Chondrocyte (in vitro differentiated cells): ENCODE data around the gene SLC24A1. TPM values are rescaled to one million over a fixed set of nuclear protein-coding genes. Genes with fewer than 3 reads are reported as not detected.
"Not testable (repeated sequence)": the region's sequence is repeated elsewhere in the genome, so short reads cannot be mapped to it uniquely, and the experiment has no call there.

Experiments
- DNase-seq: peaks from one replicate; pipeline ENCODE4 v3.0.0; 2021; ENCODE audit warnings: mixed read lengths, low spot score
- H3K27ac Mint-ChIP-seq: one replicate; pipeline ENCODE4 v1.8.0; 2021; ENCODE audit warnings: mild to moderate bottlenecking, moderate library complexity, mixed read lengths; ENCODE audit not compliant: unreplicated experiment
- H3K27me3 Mint-ChIP-seq: 2 replicates; pipeline ENCODE4 v1.8.0; 2021; ENCODE audit warnings: low read depth, mixed read lengths
- H3K36me3 Mint-ChIP-seq: 2 replicates; pipeline ENCODE4 v1.8.0; 2021; ENCODE audit warnings: low read depth, mixed read lengths
- H3K4me1 Mint-ChIP-seq: 2 replicates; pipeline ENCODE4 v1.8.0; 2021; ENCODE audit warnings: low read depth, mild to moderate bottlenecking, mixed read lengths
- H3K4me3 Mint-ChIP-seq: one replicate; pipeline ENCODE4 v1.8.0; 2021; ENCODE audit warnings: mild to moderate bottlenecking, moderate library complexity, mixed read lengths; ENCODE audit not compliant: unreplicated experiment
- H3K9me3 Mint-ChIP-seq: 2 replicates; pipeline ENCODE4 v1.8.0; 2021; ENCODE audit warnings: low read depth, mixed read lengths
- total RNA-seq: library from RNA; stranded (reverse); gene quantifications from 3 replicates; pipeline ENCODE4 v1.2.1, GENCODE V29; 2021
- TF ChIP-seq, protein P1 (sequence below): fragments of 200-600 bp; sonication (generic); IDR thresholded peaks from 2 replicates; pipeline ENCODE4 v1.5.0; 2021; ENCODE audit warnings: antibody characterized with exemption, mild to moderate bottlenecking, moderate library complexity

SLC24A1 gene
- total RNA-seq, 1 donor from 2014 or later = 11.1 TPM

DNA sequence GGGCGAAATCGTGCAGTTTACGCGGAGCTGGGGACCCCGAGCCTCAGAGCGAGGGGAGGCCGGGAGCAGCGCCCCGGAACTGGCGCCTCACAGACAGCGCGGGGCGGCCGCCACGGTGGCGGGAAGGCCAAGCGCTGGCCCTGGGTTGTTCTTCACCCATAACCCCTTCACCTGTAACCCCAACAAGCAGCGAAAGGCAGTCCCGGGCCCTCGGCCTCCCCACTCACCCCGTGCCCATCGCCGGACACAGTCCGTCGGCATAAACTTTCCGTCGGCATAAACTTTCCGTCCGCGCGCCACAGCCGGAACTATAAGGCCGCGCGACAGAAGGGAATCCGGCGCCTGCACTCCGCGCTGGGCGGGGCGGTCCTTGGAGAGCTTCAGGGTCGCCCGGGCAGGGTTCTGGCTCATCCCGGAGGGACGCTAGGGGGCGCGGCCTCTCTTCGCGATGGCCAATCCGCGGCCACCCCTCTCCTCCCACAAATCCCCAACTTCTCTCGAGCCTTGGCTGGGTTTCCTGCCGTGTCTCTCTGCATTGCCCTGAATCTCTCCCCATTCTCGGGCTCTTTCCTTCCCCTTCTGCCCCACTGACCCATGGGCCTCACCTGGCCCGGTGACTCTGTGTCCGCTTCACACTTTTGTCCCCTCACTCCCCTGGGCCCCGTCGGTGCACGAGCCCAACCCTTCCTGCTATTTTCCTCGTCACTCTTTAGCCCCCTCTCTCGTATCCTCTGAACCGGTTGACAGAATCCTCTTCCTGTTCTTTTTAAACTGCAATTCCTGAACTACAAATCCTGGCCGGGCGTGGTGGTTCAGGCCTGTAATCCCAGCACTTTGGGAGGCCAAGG, 10.6 kb upstream of the SLC24A1 start, which contains the start of gene INTS14:
INTS14 (minus strand) TSS at position 261 of the 848 bp plus-strand sequence. CDS start 3,751 bp downstream, outside the sequence.
- TF ChIP-seq, protein P1, sequence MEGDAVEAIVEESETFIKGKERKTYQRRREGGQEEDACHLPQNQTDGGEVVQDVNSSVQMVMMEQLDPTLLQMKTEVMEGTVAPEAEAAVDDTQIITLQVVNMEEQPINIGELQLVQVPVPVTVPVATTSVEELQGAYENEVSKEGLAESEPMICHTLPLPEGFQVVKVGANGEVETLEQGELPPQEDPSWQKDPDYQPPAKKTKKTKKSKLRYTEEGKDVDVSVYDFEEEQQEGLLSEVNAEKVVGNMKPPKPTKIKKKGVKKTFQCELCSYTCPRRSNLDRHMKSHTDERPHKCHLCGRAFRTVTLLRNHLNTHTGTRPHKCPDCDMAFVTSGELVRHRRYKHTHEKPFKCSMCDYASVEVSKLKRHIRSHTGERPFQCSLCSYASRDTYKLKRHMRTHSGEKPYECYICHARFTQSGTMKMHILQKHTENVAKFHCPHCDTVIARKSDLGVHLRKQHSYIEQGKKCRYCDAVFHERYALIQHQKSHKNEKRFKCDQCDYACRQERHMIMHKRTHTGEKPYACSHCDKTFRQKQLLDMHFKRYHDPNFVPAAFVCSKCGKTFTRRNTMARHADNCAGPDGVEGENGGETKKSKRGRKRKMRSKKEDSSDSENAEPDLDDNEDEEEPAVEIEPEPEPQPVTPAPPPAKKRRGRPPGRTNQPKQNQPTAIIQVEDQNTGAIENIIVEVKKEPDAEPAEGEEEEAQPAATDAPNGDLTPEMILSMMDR = peak; percentile 81
- Mint-ChIP-seq H3K27ac (peak within 1 kb of the TSS; percentile 99), H3K36me3 (no peaks in the 10 kb centered on the region), H3K27me3 (no peaks in the 10 kb centered on the region), H3K4me1 (peaks cover 32% of the 10 kb centered on the region), H3K9me3 (no peaks in the 10 kb centered on the region), H3K4me3 (peak within 1 kb of the TSS; percentile 97)
- DNase-seq = peak; percentile 98

GRCh38 chr15:65611888-65612615, 9.7 kb upstream of the SLC24A1 start:
- no peaks in the 10 kb centered on the region for H3K36me3 Mint-ChIP-seq
- peak overlapping the region; percentile 97 for H3K4me3 Mint-ChIP-seq
- TF ChIP-seq, protein P1 = no peak
- peaks cover 32% of the 10 kb centered on the region for H3K4me1 Mint-ChIP-seq
- H3K27me3 Mint-ChIP-seq = no peaks in the 10 kb centered on the region
- no peak for DNase-seq
- H3K9me3 Mint-ChIP-seq = peaks cover 4% of the 10 kb centered on the region
- peak overlapping the region; percentile 99 for H3K27ac Mint-ChIP-seq

DNA sequence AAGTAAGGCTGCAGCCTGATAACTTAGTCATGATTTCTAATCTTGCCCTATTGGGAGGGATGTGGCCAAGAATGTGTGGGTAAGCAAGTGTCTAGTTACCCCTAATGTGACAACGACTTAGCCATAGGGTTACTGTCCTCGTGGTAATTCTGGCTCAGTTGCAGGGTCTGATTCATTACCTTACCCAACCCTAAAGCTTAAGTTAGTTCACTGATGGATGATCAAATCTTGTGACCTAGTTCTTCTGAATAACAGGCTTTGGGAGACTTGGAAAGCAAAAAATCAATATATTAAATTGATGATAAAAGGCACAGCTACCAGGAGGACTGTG, 9.2 kb upstream of the SLC24A1 start:
- DNase-seq = no peak
- H3K27ac Mint-ChIP-seq = no peak overlapping the region
- H3K9me3 Mint-ChIP-seq = peaks cover 8% of the 10 kb centered on the region
- no peaks in the 10 kb centered on the region for H3K27me3 Mint-ChIP-seq
- no peaks in the 10 kb centered on the region for H3K36me3 Mint-ChIP-seq
- no peak overlapping the region for H3K4me3 Mint-ChIP-seq
- TF ChIP-seq, protein P1 = no peak
- H3K4me1 Mint-ChIP-seq = peaks cover 32% of the 10 kb centered on the region

GRCh38 chr15:65612949-65613744, 8.6 kb upstream of the SLC24A1 start:
- DNase-seq = no peak
- TF ChIP-seq, protein P1 = no peak
- peaks cover 32% of the 10 kb centered on the region for H3K4me1 Mint-ChIP-seq
- H3K27me3 Mint-ChIP-seq = no peaks in the 10 kb centered on the region
- H3K4me3 Mint-ChIP-seq = no peak overlapping the region
- no peaks in the 10 kb centered on the region for H3K36me3 Mint-ChIP-seq
- peaks cover 8% of the 10 kb centered on the region for H3K9me3 Mint-ChIP-seq
- H3K27ac Mint-ChIP-seq = no peak overlapping the region

DNA sequence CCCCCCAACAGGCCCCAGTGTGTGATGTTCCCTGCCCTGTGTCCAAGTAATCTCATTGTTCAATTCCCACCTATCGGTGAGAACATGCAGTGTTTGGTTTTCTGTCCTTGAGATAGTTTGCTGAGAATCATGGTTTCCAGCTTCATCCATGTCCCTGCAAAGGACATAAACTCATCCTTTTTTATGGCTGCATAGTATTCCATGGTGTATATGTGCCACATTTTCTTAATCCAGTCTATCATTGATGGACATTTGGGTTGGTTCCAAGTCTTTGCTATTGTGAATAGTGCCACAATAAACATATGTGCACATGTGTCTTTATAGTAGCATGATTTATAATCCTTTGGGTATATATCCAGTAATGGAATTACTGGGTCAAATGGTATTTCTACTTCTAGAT, 5.9 kb upstream of the SLC24A1 start:
- DNase-seq, H3K27me3 Mint-ChIP-seq, H3K27ac Mint-ChIP-seq, H3K4me3 Mint-ChIP-seq, H3K36me3 Mint-ChIP-seq, H3K9me3 Mint-ChIP-seq: not testable (repeated sequence)
- H3K4me1 Mint-ChIP-seq = peaks cover 15% of the 10 kb centered on the region
